ENCODE measurements around the gene ITIH1. TPM values are rescaled to one million over a fixed set of nuclear protein-coding genes. Genes with fewer than 3 reads are reported as not detected.

The ITIH1 gene
- total and polyA plus RNA-seq, 2 experiments from 2014 or later, result not detected

GRCh38 chr3:52763466-52763865 is 13.9 kb upstream of the ITIH1 start:
- no peaks in the 10 kb centered on the region for H3K9me2 ChIP-seq (ENCODE audit: insufficient read depth)
- Mint-ChIP-seq H3K4me1 (no peaks in the 10 kb centered on the region), H3K9me3 (no peaks in the 10 kb centered on the region), H3K27ac (no peak overlapping the region), H3K4me3 (no peak overlapping the region), H3K27me3 (ENCODE audit: insufficient read depth, low read depth, poor library complexity) (peaks cover 5% of the 10 kb centered on the region), H3K36me3 (ENCODE audit: low read depth) (peaks cover 73% of the 10 kb centered on the region)
- H3K27ac ChIP-seq (ENCODE audit: low read depth), result no peak overlapping the region
- no peaks in the 10 kb centered on the region for H3K4me1 ChIP-seq (ENCODE audit: insufficient read depth)
- ATAC-seq (no peak), DNase-seq (ENCODE audit: low spot score) (no peak)
- peaks cover 40% of the 10 kb centered on the region for H3K36me3 ChIP-seq (ENCODE audit: insufficient read depth)
- H3K79me2 ChIP-seq (replicated peaks; ENCODE audit: insufficient read depth), result peaks cover 11% of the 10 kb centered on the region
- H3K27me3 ChIP-seq (ENCODE audit: insufficient read depth), result no peaks in the 10 kb centered on the region
- H3K4me2 ChIP-seq, result no peak overlapping the region
- TF ChIP-seq EZH2 (IDR thresholded peaks at IDR 0.05; ENCODE audit: low read depth, unreplicated experiment) (no peak), CREB1 (CRISPR knock-in tag; IDR thresholded peaks at IDR 0.05; ENCODE audit: low read depth) (no peak), POLR2AphosphoS5 (IDR thresholded peaks at IDR 0.05; ENCODE audit: low read depth) (no peak), NANOG (IDR thresholded peaks at IDR 0.05; ENCODE audit: borderline replicate concordance) (no peak), CTCF (conservative IDR thresholded peaks at IDR 0.05; ENCODE audit: low read depth in 2 of 2) (no peak), EZH2phosphoT487 (IDR thresholded peaks at IDR 0.05; ENCODE audit: unreplicated experiment) (no peak), ZNF331 (CRISPR knock-in tag; IDR thresholded peaks at IDR 0.05; ENCODE audit: low read depth) (no peak), STAT1 (IDR thresholded peaks at IDR 0.05; ENCODE audit: unreplicated experiment) (no peak), ZNF462 (CRISPR knock-in tag; IDR thresholded peaks at IDR 0.05) (no peak), REST (IDR thresholded peaks at IDR 0.05; ENCODE audit: unreplicated experiment) (no peak), ZNF114 (CRISPR knock-in tag; IDR thresholded peaks at IDR 0.05) (no peak), JUNB (IDR thresholded peaks at IDR 0.05; ENCODE audit: unreplicated experiment) (no peak), ETS1 (IDR thresholded peaks at IDR 0.05) (no peak)
- no peak overlapping the region for H3K4me3 ChIP-seq
- H2AFZ ChIP-seq, result no peak overlapping the region
- H3F3A ChIP-seq (replicated peaks; ENCODE audit: low read depth), result no peaks in the 10 kb centered on the region
- peaks cover 8% of the 10 kb centered on the region; the same call in 1 of the 2 replicates for H4K20me1 ChIP-seq (replicated peaks; ENCODE audit: insufficient read depth)
